Activated T-cell treated with anti-CD3 and anti-CD28 coated beads, Interleukin-2, amount 50 U/mL, for 72 hours (primary cell): ENCODE data around the gene ARIH2. TPM values are rescaled to one million over a fixed set of nuclear protein-coding genes. Genes with fewer than 3 reads are reported as not detected.
A peak's percentile ranks its signal among the peaks of the same experiment; 100 is the strongest.
"Not testable (repeated sequence)": the region's sequence is repeated elsewhere in the genome, so short reads cannot be mapped to it uniquely, and the experiment has no call there.

Experiments used
- ATAC-seq, 2 donors: fragments of 150-1000 bp; cut with Tn5 transposase; replicated peaks in 1 of 2; 2 replicates each; pipeline ENCODE4 v1.10.0; 2021; ENCODE audit warnings: moderate library complexity in 2 of 2, mild to moderate bottlenecking in 1 of 2
- DNase-seq, 2 donors: peaks; one replicate each; pipeline ENCODE4 v3.0.0; 2021 to 2022; ENCODE audit warnings: mixed read lengths in 1 of 2
- H3K27ac Mint-ChIP-seq: one replicate; pipeline ENCODE4 v1.8.0; 2022; ENCODE audit warnings: mild to moderate bottlenecking, moderate library complexity, mixed read lengths
- H3K27me3 Mint-ChIP-seq: one replicate; pipeline ENCODE4 v1.8.0; 2022; ENCODE audit warnings: low read depth, mixed read lengths
- H3K36me3 Mint-ChIP-seq, 2 donors: one replicate each; pipeline ENCODE4 v1.8.0; 2022; ENCODE audit warnings: mixed read lengths in 2 of 2, mild to moderate bottlenecking in 1 of 2; ENCODE audit not compliant: insufficient read depth in 2 of 2
- H3K4me1 Mint-ChIP-seq: one replicate; pipeline ENCODE4 v1.8.0; 2022; ENCODE audit warnings: low read depth, mixed read lengths
- H3K4me3 Mint-ChIP-seq, 2 donors: one replicate each; pipeline ENCODE4 v1.8.0; 2022; ENCODE audit warnings: mild to moderate bottlenecking in 2 of 2, mixed read lengths in 2 of 2, moderate library complexity in 2 of 2
- H3K9me3 Mint-ChIP-seq, 2 donors: one replicate each; pipeline ENCODE4 v1.8.0; 2022; ENCODE audit warnings: mixed read lengths in 2 of 2
- total RNA-seq, 2 donors: library from RNA; stranded (reverse); gene quantifications; one replicate each; pipeline ENCODE4 v1.2.3, GENCODE V29; 2022

Gene ARIH2
- total RNA-seq, 2 donors from 2014 or later: 174 to 183 TPM

- H3K36me3 Mint-ChIP-seq: peaks cover 2 to 3% of the 10 kb centered on the region in 2 donors
- ATAC-seq (no peak), DNase-seq (no peak)
- no peaks in the 10 kb centered on the region for H3K27me3 Mint-ChIP-seq
- no peak overlapping the region for H3K4me3 Mint-ChIP-seq
- no peak overlapping the region for H3K27ac Mint-ChIP-seq
- H3K4me1 Mint-ChIP-seq: peaks cover 25% of the 10 kb centered on the region
- no peaks in the 10 kb centered on the region for H3K9me3 Mint-ChIP-seq
Measured at GRCh38 chr3:49005303-49005680, 86.7 kb downstream of the ARIH2 start.

GRCh38 chr3:49005998-49006397 lies 87.4 kb downstream of the ARIH2 start:
- Mint-ChIP-seq H3K36me3 (peaks cover 2 to 3% of the 10 kb centered on the region in 2 donors), H3K4me3 (peak overlapping the region; percentile 98 to 99), H3K27me3 (no peaks in the 10 kb centered on the region), H3K9me3 (no peaks in the 10 kb centered on the region), H3K27ac (no peak overlapping the region), H3K4me1 (peaks cover 25% of the 10 kb centered on the region)
- DNase-seq: no peak
- no peak for ATAC-seq

- H3K36me3 Mint-ChIP-seq: peaks cover 2 to 3% of the 10 kb centered on the region in 2 donors
- H3K4me1 Mint-ChIP-seq: peaks cover 25% of the 10 kb centered on the region
- peak overlapping the region; percentile 98 to 99 for H3K4me3 Mint-ChIP-seq
- H3K27me3 Mint-ChIP-seq: no peaks in the 10 kb centered on the region
- ATAC-seq (no peak), DNase-seq (peak in 1 of 2 donors; percentile 26)
- no peaks in the 10 kb centered on the region for H3K9me3 Mint-ChIP-seq
- H3K27ac Mint-ChIP-seq: peak overlapping the region; percentile 100
Measured at GRCh38 chr3:49006408-49007067, 87.9 kb downstream of the ARIH2 start.

GRCh38 chr3:49007068-49007770 lies 88.6 kb downstream of the ARIH2 start, which contains the start of gene WDR6:
WDR6 (plus strand) TSS chr3:49007391; CDS start chr3:49007432, 41 bp downstream.
- Mint-ChIP-seq H3K27ac (peak within 1 kb of the TSS; percentile 100), H3K4me3 (peak within 1 kb of the TSS; percentile 98 to 99), H3K4me1 (peaks cover 30% of the 10 kb centered on the region), H3K9me3 (no peaks in the 10 kb centered on the region), H3K36me3 (peaks cover 3 to 7% of the 10 kb centered on the region in 2 donors), H3K27me3 (no peaks in the 10 kb centered on the region)
- peak; percentile 98 to 99 for DNase-seq
- ATAC-seq: peak; percentile 90 to 91

GRCh38 chr3:49007771-49008528 lies 89.3 kb downstream of the ARIH2 start:
- peak; percentile 64 to 65 for ATAC-seq
- H3K27me3 Mint-ChIP-seq: no peaks in the 10 kb centered on the region
- peak; percentile 91 to 94 for DNase-seq
- H3K27ac Mint-ChIP-seq: peak overlapping the region; percentile 95
- H3K4me3 Mint-ChIP-seq: peak overlapping the region; percentile 98 to 99
- H3K36me3 Mint-ChIP-seq: peaks cover 4 to 7% of the 10 kb centered on the region in 2 donors
- H3K4me1 Mint-ChIP-seq: peaks cover 31% of the 10 kb centered on the region
- H3K9me3 Mint-ChIP-seq: no peaks in the 10 kb centered on the region

GRCh38 chr3:49008627-49009026 lies 90.0 kb downstream of the ARIH2 start:
- peaks cover 31% of the 10 kb centered on the region for H3K4me1 Mint-ChIP-seq
- ATAC-seq, H3K36me3 Mint-ChIP-seq, H3K9me3 Mint-ChIP-seq, H3K27me3 Mint-ChIP-seq, DNase-seq: not testable (repeated sequence)
- H3K27ac Mint-ChIP-seq: peak overlapping the region; percentile 95
- peak overlapping the region; percentile 98 to 99 for H3K4me3 Mint-ChIP-seq

GRCh38 chr3:49009396-49009795 lies 90.8 kb downstream of the ARIH2 start:
- no peaks in the 10 kb centered on the region for H3K27me3 Mint-ChIP-seq

GRCh38 chr3:49012441-49013017 lies 93.9 kb downstream of the ARIH2 start:
- peaks cover 4 to 7% of the 10 kb centered on the region in 2 donors for H3K36me3 Mint-ChIP-seq
- H3K27ac Mint-ChIP-seq: no peak overlapping the region
- H3K4me3 Mint-ChIP-seq: no peak overlapping the region
- H3K27me3 Mint-ChIP-seq: no peaks in the 10 kb centered on the region
- DNase-seq (no peak), ATAC-seq (no peak)
- peaks cover 36% of the 10 kb centered on the region for H3K4me1 Mint-ChIP-seq
- no peaks in the 10 kb centered on the region for H3K9me3 Mint-ChIP-seq

More at GRCh38 chr3:49009396-49009795, 90.8 kb downstream of the ARIH2 start:
- Mint-ChIP-seq H3K36me3 (peaks cover 4 to 7% of the 10 kb centered on the region in 2 donors), H3K4me3 (peak overlapping the region; percentile 56), H3K4me1 (peaks cover 31% of the 10 kb centered on the region), H3K27ac (peak overlapping the region; percentile 55), H3K9me3 (no peaks in the 10 kb centered on the region)
- DNase-seq (no peak), ATAC-seq (no peak)

GRCh38 chr3:49013113-49013737 lies 94.6 kb downstream of the ARIH2 start:
- Mint-ChIP-seq H3K27ac (no peak overlapping the region), H3K9me3 (no peaks in the 10 kb centered on the region), H3K4me3 (no peak overlapping the region), H3K27me3 (no peaks in the 10 kb centered on the region), H3K4me1 (peaks cover 34% of the 10 kb centered on the region), H3K36me3 (peaks cover 4 to 7% of the 10 kb centered on the region in 2 donors)
- ATAC-seq (no peak), DNase-seq (no peak)

- peaks cover 4 to 7% of the 10 kb centered on the region in 2 donors for H3K36me3 Mint-ChIP-seq
- peaks cover 33% of the 10 kb centered on the region for H3K4me1 Mint-ChIP-seq
- no peak overlapping the region for H3K27ac Mint-ChIP-seq
- no peaks in the 10 kb centered on the region for H3K9me3 Mint-ChIP-seq
- no peaks in the 10 kb centered on the region for H3K27me3 Mint-ChIP-seq
- DNase-seq (peak; percentile 58 to 64), ATAC-seq (peak; percentile 20 to 23)
- no peak overlapping the region for H3K4me3 Mint-ChIP-seq
Measured at GRCh38 chr3:49013738-49014660, 95.4 kb downstream of the ARIH2 start.

- peaks cover 37% of the 10 kb centered on the region for H3K4me1 Mint-ChIP-seq
- peak overlapping the region; percentile 55 for H3K27ac Mint-ChIP-seq
- H3K36me3 Mint-ChIP-seq: peaks cover 4 to 7% of the 10 kb centered on the region in 2 donors
- no peak overlapping the region for H3K4me3 Mint-ChIP-seq
- ATAC-seq (no peak), DNase-seq (no peak)
- H3K27me3 Mint-ChIP-seq: no peaks in the 10 kb centered on the region
- no peaks in the 10 kb centered on the region for H3K9me3 Mint-ChIP-seq
Measured at GRCh38 chr3:49015072-49015471, 96.4 kb downstream of the ARIH2 start.
